Middle frontal gyrus (tissue), 1 donor: Measurements from ENCODE around the gene FRMD4B.

Experiments
- DNase-seq: peaks from one replicate; pipeline ENCODE4 v3.0.0-alpha.2; 2015; ENCODE audit warnings: low spot score; ENCODE audit errors: extremely low spot score

The FRMD4B gene

GRCh38 chr3:69405067-69405466 is 19.2 kb upstream of the FRMD4B start:
- DNase-seq, result no peak

- no peak for DNase-seq
These were observed 17.6 kb upstream of the FRMD4B start for GRCh38 chr3:69403454-69403853.

- no peak for DNase-seq
These were observed 14.8 kb upstream of the FRMD4B start for GRCh38 chr3:69400683-69401082.

- no peak for DNase-seq
These were observed 7.0 kb upstream of the FRMD4B start for GRCh38 chr3:69392850-69393249.

- DNase-seq, result no peak
These were observed 6.5 kb upstream of the FRMD4B start for GRCh38 chr3:69392415-69392814.

GRCh38 chr3:69391554-69391953 is 5.7 kb upstream of the FRMD4B start:
- DNase-seq, result no peak

DNA sequence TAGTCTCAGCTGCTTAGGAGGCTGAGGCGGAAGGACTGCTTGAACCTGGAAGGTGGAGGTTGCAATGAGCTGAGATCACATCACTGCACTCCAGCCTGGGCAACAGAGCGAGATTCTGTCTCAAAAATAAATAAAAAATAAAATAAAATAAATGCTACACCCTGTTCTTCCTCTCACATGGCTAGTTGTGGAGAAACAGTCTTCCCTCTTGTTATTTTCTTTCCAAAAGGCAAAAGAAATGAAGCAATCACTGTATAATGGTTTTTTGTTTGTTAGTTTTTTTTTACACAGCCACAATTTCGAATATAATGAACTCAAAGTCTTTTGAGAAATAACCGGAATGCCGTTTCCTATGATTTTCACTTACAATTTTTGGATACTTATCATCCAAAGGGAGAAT is 4.9 kb upstream of the FRMD4B start:
- DNase-seq, result no peak

- DNase-seq, result no peak
These were observed 3.8 kb upstream of the FRMD4B start for GRCh38 chr3:69389520-69390248.

DNA sequence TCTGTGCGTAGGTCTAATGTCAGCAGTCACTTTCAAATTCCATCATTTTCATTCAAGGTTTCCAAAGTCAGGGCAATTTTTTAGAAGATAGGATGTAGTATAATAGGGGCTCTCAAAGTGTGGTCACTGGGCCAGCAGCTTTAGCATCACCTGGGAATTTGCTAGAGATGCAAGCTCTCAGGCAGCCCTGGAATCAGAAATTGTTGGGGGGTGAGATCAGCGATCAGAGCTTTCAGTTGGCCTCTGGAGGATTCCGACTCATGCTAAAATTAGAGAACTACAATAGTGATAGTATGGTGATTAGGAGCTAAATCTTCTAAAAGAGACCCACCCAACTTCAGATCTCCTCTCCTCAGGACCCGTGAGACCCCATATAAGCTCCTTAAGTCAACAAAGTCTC is 2.4 kb upstream of the FRMD4B start:
- no peak for DNase-seq

DNA sequence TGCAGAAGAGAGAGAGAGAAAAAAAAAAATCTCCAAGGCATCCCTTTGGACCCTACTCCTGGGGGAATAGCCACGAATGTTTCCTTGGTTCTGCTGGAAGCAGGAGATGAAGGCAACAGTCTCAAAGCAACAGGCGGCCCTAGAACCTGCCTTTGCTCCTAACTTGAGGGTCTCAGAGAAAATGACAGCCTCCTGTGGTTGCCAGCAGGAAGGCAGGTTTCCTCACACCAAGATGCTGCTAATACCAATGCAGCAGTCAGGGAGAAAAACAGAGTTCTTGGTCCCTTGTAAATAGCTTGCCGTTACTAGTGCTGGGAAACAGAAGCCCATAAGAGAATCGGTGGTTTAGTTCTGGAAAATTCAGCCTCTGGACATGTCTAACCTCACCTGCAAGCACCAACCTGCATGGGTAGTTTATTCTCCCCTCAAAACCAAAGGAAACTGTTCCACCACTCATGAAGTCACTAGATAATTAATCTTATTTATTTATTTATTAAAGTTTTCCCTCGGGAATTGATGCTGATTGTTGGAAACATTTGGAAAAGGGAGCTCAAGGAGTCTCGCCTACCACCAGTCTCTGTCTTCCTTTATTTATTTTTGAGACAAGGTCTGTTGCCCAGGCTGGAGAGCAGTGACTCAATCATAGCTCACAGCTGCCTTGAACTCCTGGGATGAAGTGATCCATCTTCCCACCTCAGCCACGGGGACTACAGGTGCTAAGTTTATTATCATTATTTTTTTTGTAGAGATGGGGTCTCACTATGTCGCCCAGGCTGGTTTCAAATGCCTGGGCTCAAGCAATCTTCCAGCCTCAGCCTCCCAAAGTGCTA is 883 bp upstream of the FRMD4B start:
- DNase-seq, result no peak

- DNase-seq, result no peak
These were observed 665 bp downstream of the FRMD4B start for GRCh38 chr3:69385123-69385722.

DNA sequence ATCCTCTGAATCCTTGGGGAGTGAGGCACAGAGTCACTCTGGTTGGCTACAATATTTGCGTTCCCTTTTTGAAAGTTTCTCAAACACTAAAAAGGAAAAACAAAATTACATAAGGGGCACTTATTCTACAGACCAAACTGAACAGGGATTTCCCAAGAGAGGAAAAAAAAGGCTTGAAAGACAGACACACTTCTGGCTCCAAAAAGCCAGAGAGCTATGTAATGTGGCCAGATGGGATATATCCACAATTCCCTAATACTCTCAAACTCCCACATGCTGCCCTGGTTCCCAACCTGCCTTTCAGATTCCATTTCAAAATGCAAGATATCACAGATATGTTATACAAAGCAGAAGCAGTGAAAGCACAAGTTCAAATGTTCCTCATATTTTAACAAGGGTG is 1.6 kb downstream of the FRMD4B start:
- no peak for DNase-seq

DNA sequence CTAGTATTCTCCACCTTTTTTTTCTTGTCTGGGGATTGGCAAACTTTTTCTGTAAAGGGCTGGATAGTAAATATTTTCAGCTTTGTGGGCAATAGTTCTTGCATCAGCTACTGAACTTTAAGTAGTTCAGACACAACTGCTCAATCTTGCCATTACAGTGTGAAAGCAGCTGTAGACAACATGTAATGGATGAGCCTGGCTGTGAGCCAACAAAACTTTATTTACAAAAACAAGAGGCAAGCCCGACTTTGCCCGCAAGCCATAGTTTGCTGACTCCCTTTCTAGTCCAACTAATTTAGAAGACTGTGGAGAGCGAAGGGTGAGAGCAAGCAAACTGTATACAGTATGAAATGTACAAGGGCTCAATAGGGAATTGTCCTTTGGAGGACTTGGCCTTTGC is 6.2 kb downstream of the FRMD4B start:
- no peak for DNase-seq

GRCh38 chr3:69378112-69378802 is 7.6 kb downstream of the FRMD4B start:
- DNase-seq, result no peak

GRCh38 chr3:69377262-69377661 is 8.6 kb downstream of the FRMD4B start:
- no peak for DNase-seq

DNA sequence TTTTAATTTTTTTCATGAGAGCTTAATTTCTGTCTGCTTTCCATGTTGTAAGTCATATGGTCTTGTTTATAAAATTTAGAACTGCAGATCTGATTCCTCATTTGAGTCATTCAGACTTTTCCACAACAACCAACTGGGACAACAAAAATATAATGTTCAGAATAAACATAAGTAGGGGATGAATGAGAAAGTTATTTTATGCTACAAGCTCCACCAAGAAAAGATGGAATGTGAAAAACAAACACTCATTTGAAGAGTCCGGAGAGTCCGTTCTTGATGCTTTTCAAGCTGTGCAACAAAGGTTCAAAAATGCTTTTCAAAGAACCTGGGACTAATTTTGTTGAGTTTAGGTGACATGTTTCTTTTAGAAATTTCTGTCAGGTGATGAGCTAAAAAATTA is 9.2 kb downstream of the FRMD4B start:
- no peak for DNase-seq

DNA sequence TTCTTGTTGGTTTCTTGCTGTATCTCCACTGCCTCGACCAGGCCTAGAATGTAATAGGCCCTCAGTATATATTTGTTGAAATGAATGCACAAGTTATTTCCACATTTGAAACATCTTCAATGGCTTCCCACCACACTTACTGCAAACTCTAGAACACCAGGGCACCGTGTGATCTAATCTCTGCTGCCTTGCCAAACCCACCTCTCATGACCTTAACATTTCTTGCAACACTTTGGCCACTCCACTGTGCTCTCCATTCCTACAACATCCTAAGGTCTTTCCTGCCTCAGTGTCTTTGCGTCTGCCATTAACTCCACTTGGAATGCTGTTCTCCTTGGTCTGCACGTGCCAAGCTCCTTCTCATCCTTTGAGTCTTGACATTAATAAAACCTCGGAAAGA is 14.1 kb downstream of the FRMD4B start:
- DNase-seq, result no peak

DNA sequence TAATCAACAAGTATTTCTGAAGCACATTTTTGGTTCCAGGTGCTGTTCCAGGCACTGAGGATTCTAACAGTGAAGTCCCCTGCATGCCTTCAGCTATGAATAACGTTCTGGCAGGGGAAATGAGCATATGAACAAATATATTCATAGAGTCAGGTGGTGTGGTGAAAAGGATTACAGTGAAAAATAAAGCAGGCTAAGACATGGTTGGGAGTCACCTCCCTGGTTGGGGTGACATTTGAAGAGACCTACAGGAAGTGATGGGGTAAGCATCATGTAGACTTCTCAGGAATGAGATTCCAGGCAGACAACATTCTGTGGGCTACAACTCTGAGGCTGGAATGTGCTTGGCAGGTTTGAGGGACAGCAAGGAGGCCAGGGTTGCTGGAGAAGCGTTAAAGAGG is 15.0 kb downstream of the FRMD4B start:
- DNase-seq, result no peak

DNA sequence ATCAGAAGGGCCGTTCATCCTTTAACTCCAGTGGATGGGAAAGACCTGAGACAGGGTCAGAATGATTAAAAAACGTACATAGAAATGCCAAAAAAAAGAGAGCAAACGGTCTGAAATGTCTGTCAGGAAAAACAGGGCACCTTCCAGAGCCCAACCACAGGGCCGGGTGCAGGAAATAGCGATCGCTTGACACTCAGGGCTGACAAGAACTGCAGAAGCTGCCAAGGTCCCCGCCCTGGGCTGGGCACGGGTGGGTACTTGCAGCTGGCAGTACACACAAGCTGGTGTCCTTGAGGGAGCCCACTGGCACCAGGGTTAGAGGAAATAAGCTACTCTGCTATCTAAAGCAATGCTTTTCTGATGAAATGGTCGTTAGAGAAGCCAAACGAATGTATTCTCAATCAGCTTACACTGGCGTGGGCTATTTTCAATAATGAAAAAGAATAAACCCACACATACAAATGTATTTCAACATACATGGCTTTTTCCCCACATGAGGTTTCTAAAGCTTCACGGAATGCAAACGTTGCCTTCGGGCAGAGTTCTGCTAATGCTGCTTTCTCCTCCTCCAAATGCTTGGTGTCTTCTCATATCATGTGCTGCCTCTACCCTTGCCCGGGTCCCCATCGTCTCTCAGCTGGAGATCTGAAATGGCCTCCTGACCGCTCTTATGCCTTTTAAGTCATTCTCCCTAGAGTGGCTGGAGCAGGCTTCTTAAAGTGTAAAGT is 15.6 kb downstream of the FRMD4B start:
- no peak for DNase-seq

DNA sequence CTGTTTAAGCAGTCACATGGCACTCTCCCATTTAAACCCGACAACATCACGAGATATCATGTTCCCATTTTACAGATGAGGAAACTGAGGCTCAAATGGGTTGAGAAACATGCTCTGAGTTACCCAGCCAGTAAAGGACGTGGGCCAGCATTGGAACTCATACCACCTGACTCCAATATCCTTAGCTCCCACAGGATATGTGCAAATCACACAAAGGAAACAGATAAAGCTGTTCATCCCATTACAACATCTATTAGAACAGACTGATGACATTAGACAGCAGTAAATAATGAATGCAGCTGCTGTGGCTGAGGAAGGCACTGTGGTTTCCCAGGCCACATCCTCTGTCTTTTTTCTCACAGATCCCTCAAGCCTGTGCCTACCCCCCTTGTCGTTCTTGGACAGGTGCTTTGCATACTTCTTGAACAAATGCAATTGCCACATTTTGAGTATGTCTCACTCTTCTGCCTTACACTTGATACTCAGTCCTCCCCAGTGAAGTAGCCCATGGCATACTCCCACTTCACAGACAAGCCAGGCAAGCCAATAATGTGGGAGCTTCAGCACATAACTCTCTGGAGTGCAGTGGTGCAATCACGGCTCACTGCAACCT is 17.7 kb downstream of the FRMD4B start:
- no peak for DNase-seq

- no peak for DNase-seq
These were observed 18.3 kb downstream of the FRMD4B start for GRCh38 chr3:69367586-69367985.
